ENCODE data around the gene DCUN1D3.
A peak's percentile ranks its signal among the peaks of the same experiment; 100 is the strongest.

Gene DCUN1D3

DNA sequence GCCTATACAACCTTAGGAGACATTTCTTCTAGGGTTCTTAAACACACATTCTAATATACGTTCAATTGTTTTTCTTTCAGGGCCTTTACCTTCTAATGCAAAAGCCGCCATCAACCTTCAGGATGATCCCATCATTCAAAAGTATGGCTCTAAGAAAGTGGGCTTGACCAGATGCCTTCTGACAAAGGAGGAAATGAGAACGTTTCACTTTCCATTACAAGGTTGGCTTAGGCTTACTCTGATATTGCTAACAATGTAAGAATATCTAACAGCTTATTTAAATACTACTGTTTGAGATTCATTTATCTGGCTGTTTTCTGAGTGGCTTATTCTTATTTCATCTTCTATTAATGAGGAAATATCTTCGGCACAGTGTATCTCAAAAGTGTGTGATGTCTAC, 78.5 kb downstream of the DCUN1D3 start:
- H3K4me3 ChIP-seq (ENCODE audit: low read depth, low read length) = no peak overlapping the region
- DNase-seq (ENCODE audit: low read depth) = no peak
- TF ChIP-seq, protein P1, sequence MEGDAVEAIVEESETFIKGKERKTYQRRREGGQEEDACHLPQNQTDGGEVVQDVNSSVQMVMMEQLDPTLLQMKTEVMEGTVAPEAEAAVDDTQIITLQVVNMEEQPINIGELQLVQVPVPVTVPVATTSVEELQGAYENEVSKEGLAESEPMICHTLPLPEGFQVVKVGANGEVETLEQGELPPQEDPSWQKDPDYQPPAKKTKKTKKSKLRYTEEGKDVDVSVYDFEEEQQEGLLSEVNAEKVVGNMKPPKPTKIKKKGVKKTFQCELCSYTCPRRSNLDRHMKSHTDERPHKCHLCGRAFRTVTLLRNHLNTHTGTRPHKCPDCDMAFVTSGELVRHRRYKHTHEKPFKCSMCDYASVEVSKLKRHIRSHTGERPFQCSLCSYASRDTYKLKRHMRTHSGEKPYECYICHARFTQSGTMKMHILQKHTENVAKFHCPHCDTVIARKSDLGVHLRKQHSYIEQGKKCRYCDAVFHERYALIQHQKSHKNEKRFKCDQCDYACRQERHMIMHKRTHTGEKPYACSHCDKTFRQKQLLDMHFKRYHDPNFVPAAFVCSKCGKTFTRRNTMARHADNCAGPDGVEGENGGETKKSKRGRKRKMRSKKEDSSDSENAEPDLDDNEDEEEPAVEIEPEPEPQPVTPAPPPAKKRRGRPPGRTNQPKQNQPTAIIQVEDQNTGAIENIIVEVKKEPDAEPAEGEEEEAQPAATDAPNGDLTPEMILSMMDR (IDR thresholded peaks at IDR 0.05; ENCODE audit: control insufficient read depth, extremely low read depth, insufficient read depth) = no peak

DNA sequence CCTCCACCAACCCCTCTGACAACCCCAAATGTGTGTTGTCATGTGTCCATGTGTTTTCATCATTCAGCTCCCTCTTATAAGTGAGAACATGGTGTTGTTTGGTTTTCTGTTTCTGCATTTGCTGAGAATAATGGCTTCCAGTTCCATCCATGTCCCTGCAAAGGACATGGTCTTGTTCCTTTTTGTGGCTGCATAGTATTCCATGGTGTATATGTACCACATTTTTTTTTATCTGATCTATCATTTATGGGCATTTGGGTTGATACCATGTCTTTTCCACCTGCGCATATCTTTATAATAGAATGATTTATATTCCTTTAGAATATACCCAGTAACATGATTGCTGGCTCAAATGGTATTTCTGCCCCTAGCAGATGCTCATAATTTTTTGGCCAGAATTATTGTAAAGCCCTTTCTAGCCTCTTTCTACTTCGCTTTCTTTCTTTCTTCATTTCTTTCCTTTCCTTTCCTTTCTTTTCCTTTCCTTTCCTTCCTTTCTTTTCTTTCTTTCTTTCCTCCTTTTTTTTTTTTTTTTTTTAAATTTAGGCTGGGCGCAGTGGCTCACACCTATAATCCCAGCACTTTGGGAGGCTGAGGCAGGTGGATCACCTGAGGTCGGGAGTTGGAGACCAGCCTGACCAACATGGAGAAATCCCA, 81.1 kb downstream of the DCUN1D3 start:
- TF ChIP-seq, protein P1 (IDR thresholded peaks at IDR 0.05; ENCODE audit: control insufficient read depth, extremely low read depth, insufficient read depth) = no peak
- no peak for DNase-seq (ENCODE audit: low read depth)
- no peak overlapping the region for H3K4me3 ChIP-seq (ENCODE audit: low read depth, low read length)

DNA sequence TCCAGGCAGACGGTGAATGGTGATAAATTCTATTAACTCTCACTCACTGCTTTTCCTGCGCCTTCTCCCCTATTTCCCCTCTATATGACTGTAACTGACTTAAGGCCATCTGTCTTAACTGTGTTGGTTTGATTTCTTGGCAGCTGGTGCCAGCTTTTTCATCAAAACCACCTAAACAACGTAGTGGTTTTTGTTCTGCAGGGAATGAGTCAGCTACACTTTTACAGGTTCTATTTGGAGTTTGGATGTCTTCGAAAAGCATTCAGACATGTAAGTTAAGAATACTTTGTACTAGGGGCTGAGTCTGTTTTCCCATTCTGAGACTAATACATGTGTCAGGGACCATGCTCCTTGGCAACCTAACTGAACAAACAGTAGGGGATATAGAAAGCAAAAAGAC, 85.4 kb downstream of the DCUN1D3 start:
- DNase-seq (ENCODE audit: low read depth) = no peak
- TF ChIP-seq, protein P1 (IDR thresholded peaks at IDR 0.05; ENCODE audit: control insufficient read depth, extremely low read depth, insufficient read depth) = no peak
- no peak overlapping the region for H3K4me3 ChIP-seq (ENCODE audit: low read depth, low read length)

DNA sequence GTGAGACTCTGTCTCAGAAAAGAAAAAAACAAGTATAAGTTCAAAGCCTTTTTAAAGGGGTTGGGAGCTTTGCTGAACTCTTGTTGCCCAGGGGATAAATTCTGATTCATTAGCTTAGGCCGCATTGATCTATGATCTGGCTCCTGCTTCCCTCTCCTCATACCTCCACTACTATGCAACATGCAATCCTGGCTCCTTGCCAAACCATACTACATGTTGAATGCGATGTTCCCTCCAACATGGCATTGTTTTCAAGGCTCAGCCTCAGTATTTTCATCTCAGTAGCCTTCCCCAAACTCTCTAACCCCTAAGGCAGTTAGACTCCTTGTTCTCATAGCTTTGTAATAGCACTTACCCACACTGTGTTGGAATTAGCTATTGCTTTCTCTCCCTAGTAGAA, 87.6 kb downstream of the DCUN1D3 start:
- TF ChIP-seq, protein P1 (IDR thresholded peaks at IDR 0.05; ENCODE audit: control insufficient read depth, extremely low read depth, insufficient read depth) = no peak
- H3K4me3 ChIP-seq (ENCODE audit: low read depth, low read length) = no peak overlapping the region
- no peak for DNase-seq (ENCODE audit: low read depth)

DNA sequence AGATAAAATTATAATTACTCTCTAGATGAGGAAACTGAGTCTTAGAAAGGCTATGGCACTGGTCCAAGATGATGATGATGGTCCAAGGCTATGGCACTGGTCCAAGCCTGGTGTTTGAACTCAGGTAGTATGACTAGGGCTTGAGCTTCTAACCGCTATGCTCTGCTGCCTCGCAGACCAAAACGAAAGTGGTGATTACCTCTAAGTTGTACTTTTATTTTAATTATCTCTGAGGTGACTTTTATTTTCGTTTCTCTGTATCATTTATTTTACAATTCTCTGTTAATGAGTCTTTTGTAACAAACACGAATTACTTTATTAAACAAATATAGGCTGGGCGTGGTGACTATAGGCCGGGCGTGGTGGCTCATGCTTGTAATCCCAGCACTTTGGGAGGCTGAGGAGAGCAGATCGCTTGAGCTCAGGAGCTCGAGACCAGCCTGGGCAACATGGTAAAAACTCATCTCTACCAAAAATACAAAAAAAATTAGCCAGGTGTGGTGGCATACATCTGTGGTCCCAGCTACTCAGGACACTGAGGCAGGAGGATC, 88.2 kb downstream of the DCUN1D3 start:
- TF ChIP-seq, protein P1 (IDR thresholded peaks at IDR 0.05; ENCODE audit: control insufficient read depth, extremely low read depth, insufficient read depth) = no peak
- no peak overlapping the region for H3K4me3 ChIP-seq (ENCODE audit: low read depth, low read length)
- no peak for DNase-seq (ENCODE audit: low read depth)

DNA sequence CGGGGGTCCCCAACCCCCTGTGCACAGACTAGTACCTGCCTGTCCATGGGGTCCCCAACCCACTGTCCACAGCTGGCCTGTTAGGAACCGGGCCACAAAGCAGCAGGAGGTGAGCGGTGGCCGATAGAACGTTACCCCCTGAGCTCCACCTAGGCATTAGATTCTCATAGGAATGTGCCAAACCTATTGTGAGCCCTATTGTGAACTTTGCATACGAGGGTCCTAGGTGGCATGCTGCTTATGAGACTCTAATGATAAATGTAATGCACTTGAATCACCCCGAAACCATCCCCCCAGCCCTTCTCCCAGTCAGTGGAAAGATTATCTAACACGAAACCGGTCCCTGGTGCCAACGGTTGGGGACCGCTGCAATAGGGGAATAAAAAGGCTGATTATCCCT, 92.3 kb downstream of the DCUN1D3 start:
- peak overlapping the region; percentile 65 for H3K4me3 ChIP-seq (ENCODE audit: low read depth, low read length)
- no peak for DNase-seq (ENCODE audit: low read depth)
- TF ChIP-seq, protein P1 (IDR thresholded peaks at IDR 0.05; ENCODE audit: control insufficient read depth, extremely low read depth, insufficient read depth) = no peak
